ENCODE data around the gene EIF4G2.
A peak's percentile ranks its signal among the peaks of the same experiment; 100 is the strongest.

The EIF4G2 gene

DNA sequence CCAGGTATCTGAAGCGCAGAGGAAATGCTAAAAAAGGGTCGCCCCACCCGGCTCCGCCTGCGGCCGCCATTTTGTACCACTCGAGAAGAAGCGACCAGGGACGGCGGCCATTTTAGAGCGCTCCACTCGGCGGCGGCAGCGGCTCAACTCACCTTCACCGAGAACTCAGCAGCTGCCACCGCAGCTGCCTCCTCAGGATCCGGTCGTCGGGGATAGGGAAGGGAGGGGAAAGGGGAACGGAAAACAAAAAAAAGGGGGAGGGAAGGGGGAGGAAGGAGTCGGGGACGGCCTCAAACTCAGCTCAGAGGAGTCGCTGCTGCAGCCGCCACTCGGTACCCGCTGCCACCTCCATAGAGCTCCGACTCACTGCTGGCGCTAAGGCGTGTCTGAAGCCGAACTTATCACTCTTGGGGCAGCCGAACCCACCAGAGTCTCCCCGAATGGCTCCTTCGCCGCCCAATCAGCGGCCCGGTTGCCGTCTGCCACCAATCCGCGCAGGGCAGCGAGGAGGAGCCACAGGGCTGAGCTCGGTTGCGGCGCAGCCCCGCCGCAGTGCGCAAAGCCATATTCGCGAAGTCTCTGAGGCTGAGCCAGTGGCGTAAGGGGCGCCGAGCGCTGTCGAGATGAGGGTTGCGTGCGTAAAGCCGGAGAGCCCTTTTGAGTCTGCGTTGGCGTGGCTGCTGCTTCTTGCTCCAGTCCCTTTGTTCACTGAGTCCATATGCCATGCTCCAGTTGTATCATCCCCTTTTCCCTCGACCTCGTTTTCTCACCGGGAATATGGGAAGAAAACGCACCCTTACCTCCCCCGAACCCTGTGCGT, at the start of gene EIF4G2 (continued):
- TF ChIP-seq ZNF416 (tag by site-specific recombination; IDR thresholded peaks at IDR 0.05) (no peak), ZEB2 (tag by site-specific recombination; IDR thresholded peaks at IDR 0.05) (peak; percentile 81; the same call in 1 of the 2 replicates), TRIM28 (IDR thresholded peaks at IDR 0.05; ENCODE audit: borderline replicate concordance, low read length) (peak; percentile 87), ZNF354C (tag by site-specific recombination; IDR thresholded peaks at IDR 0.05; ENCODE audit: borderline replicate concordance, low read depth) (no peak), ZNF211 (tag by site-specific recombination; IDR thresholded peaks at IDR 0.05; ENCODE audit: low read depth) (no peak), ZNF600 (tag by site-specific recombination; IDR thresholded peaks at IDR 0.05) (peak; percentile 37), ZNF112 (tag by site-specific recombination; IDR thresholded peaks at IDR 0.05) (no peak), ZNF37A (tag by site-specific recombination; IDR thresholded peaks at IDR 0.05) (no peak), ZBTB1 (tag by site-specific recombination; IDR thresholded peaks at IDR 0.05) (no peak), ZNF239 (tag by site-specific recombination; IDR thresholded peaks at IDR 0.05) (no peak), ZNF514 (tag by site-specific recombination; IDR thresholded peaks at IDR 0.05) (no peak), ZNF549 (tag by site-specific recombination; IDR thresholded peaks at IDR 0.05) (no peak), ZNF133 (tag by site-specific recombination; IDR thresholded peaks at IDR 0.05) (no peak), ZNF433 (tag by site-specific recombination; IDR thresholded peaks at IDR 0.05; ENCODE audit: low read depth) (no peak), ZNF701 (tag by site-specific recombination; IDR thresholded peaks at IDR 0.05) (no peak), ZNF175 (tag by site-specific recombination; IDR thresholded peaks at IDR 0.05) (no peak), YY2 (tag by site-specific recombination; IDR thresholded peaks at IDR 0.05) (peak; percentile 80), HOXD13 (CRISPR knock-in tag; IDR thresholded peaks at IDR 0.05; ENCODE audit: borderline replicate concordance) (no peak), ZNF776 (tag by site-specific recombination; IDR thresholded peaks at IDR 0.05; ENCODE audit: borderline replicate concordance) (no peak), REPIN1 (tag by site-specific recombination; IDR thresholded peaks at IDR 0.05; ENCODE audit: low read depth) (0 out of 2 replicates have a peak, but pooled peaks have one; percentile 68), ZNF677 (tag by site-specific recombination; IDR thresholded peaks at IDR 0.05) (no peak), ZNF19 (tag by site-specific recombination; IDR thresholded peaks at IDR 0.05; ENCODE audit: low read depth) (no peak), ZNF138 (tag by site-specific recombination; IDR thresholded peaks at IDR 0.05; ENCODE audit: borderline replicate concordance) (no peak), SP3 (tag by site-specific recombination; IDR thresholded peaks at IDR 0.05) (peak; percentile 74), ZNF623 (tag by site-specific recombination; IDR thresholded peaks at IDR 0.05) (peak; percentile 37; the same call in 1 of the 2 replicates)
- TF ChIP-seq, protein P1, sequence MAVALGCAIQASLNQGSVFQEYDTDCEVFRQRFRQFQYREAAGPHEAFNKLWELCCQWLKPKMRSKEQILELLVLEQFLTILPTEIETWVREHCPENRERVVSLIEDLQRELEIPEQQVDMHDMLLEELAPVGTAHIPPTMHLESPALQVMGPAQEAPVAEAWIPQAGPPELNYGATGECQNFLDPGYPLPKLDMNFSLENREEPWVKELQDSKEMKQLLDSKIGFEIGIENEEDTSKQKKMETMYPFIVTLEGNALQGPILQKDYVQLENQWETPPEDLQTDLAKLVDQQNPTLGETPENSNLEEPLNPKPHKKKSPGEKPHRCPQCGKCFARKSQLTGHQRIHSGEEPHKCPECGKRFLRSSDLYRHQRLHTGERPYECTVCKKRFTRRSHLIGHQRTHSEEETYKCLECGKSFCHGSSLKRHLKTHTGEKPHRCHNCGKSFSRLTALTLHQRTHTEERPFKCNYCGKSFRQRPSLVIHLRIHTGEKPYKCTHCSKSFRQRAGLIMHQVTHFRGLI (tag by site-specific recombination; IDR thresholded peaks at IDR 0.05) = no peak
- TF ChIP-seq, protein P2, sequence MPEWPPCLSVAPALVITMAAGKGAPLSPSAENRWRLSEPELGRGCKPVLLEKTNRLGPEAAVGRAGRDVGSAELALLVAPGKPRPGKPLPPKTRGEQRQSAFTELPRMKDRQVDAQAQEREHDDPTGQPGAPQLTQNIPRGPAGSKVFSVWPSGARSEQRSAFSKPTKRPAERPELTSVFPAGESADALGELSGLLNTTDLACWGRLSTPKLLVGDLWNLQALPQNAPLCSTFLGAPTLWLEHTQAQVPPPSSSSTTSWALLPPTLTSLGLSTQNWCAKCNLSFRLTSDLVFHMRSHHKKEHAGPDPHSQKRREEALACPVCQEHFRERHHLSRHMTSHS (tag by site-specific recombination; IDR thresholded peaks at IDR 0.05) = no peak
- TF ChIP-seq, protein P3, sequence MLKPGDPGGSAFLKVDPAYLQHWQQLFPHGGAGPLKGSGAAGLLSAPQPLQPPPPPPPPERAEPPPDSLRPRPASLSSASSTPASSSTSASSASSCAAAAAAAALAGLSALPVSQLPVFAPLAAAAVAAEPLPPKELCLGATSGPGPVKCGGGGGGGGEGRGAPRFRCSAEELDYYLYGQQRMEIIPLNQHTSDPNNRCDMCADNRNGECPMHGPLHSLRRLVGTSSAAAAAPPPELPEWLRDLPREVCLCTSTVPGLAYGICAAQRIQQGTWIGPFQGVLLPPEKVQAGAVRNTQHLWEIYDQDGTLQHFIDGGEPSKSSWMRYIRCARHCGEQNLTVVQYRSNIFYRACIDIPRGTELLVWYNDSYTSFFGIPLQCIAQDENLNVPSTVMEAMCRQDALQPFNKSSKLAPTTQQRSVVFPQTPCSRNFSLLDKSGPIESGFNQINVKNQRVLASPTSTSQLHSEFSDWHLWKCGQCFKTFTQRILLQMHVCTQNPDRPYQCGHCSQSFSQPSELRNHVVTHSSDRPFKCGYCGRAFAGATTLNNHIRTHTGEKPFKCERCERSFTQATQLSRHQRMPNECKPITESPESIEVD (tag by site-specific recombination; IDR thresholded peaks at IDR 0.05) = no peak
- TF ChIP-seq, protein P4, sequence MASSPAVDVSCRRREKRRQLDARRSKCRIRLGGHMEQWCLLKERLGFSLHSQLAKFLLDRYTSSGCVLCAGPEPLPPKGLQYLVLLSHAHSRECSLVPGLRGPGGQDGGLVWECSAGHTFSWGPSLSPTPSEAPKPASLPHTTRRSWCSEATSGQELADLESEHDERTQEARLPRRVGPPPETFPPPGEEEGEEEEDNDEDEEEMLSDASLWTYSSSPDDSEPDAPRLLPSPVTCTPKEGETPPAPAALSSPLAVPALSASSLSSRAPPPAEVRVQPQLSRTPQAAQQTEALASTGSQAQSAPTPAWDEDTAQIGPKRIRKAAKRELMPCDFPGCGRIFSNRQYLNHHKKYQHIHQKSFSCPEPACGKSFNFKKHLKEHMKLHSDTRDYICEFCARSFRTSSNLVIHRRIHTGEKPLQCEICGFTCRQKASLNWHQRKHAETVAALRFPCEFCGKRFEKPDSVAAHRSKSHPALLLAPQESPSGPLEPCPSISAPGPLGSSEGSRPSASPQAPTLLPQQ (tag by site-specific recombination; IDR thresholded peaks at IDR 0.05) = peak; percentile 34
- TF ChIP-seq, protein P5, sequence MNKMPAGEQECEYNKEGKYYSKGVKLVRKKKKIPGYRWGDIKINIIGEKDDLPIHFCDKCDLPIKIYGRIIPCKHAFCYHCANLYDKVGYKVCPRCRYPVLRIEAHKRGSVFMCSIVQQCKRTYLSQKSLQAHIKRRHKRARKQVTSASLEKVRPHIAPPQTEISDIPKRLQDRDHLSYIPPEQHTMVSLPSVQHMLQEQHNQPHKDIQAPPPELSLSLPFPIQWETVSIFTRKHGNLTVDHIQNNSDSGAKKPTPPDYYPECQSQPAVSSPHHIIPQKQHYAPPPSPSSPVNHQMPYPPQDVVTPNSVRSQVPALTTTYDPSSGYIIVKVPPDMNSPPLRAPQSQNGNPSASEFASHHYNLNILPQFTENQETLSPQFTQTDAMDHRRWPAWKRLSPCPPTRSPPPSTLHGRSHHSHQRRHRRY (tag by site-specific recombination; IDR thresholded peaks at IDR 0.05) = peak; percentile 72; the same call in 1 of the 2 replicates
- TF ChIP-seq, protein P6, sequence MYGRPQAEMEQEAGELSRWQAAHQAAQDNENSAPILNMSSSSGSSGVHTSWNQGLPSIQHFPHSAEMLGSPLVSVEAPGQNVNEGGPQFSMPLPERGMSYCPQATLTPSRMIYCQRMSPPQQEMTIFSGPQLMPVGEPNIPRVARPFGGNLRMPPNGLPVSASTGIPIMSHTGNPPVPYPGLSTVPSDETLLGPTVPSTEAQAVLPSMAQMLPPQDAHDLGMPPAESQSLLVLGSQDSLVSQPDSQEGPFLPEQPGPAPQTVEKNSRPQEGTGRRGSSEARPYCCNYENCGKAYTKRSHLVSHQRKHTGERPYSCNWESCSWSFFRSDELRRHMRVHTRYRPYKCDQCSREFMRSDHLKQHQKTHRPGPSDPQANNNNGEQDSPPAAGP (tag by site-specific recombination; IDR thresholded peaks at IDR 0.05) = peak; percentile 81; the same call in 1 of the 2 replicates
- TF ChIP-seq, protein P7, sequence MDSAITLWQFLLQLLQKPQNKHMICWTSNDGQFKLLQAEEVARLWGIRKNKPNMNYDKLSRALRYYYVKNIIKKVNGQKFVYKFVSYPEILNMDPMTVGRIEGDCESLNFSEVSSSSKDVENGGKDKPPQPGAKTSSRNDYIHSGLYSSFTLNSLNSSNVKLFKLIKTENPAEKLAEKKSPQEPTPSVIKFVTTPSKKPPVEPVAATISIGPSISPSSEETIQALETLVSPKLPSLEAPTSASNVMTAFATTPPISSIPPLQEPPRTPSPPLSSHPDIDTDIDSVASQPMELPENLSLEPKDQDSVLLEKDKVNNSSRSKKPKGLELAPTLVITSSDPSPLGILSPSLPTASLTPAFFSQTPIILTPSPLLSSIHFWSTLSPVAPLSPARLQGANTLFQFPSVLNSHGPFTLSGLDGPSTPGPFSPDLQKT (IDR thresholded peaks at IDR 0.05; ENCODE audit: borderline replicate concordance, low read depth, low read length) = no peak

Data from HEK293 (cell line).